Naive B cell (primary cell): ENCODE measurements around the gene SERPIND1. TPM values are rescaled to one million over a fixed set of nuclear protein-coding genes. Genes with fewer than 3 reads are reported as not detected.
"Not testable (repeated sequence)": the region's sequence is repeated elsewhere in the genome, so short reads cannot be mapped to it uniquely, and the experiment has no call there.

Experiments
- ATAC-seq, 2 donors: fragments of 150-1000 bp; cut with Tn5 transposase; 2 replicates each; pipeline ENCODE4 v1.10.0; 2021; ENCODE audit warnings: low read depth in 2 of 2, mild to moderate bottlenecking in 2 of 2, moderate library complexity in 2 of 2
- DNase-seq: peaks from one replicate; pipeline ENCODE4 v3.0.0; 2022
- H3K27ac Mint-ChIP-seq, 6 donors: one replicate each; pipeline ENCODE4 v1.8.0; 2020 to 2022; ENCODE audit warnings: mild to moderate bottlenecking in 6 of 6, mixed read lengths in 6 of 6, moderate library complexity in 5 of 6, inconsistent platforms in 2 of 6
- H3K27me3 Mint-ChIP-seq, 3 donors: one replicate each; pipeline ENCODE4 v1.8.0; 2021 to 2022; ENCODE audit warnings: mixed read lengths in 3 of 3, mild to moderate bottlenecking in 1 of 3
- H3K36me3 Mint-ChIP-seq, 2 donors: one replicate each; pipeline ENCODE4 v1.8.0; 2020 to 2022; ENCODE audit warnings: mixed read lengths in 2 of 2, inconsistent platforms in 1 of 2, mild to moderate bottlenecking in 1 of 2
- H3K4me1 Mint-ChIP-seq, 3 donors: one replicate each; pipeline ENCODE4 v1.8.0; 2020 to 2022; ENCODE audit warnings: mixed read lengths in 3 of 3, inconsistent platforms in 1 of 3, mild to moderate bottlenecking in 1 of 3, moderate library complexity in 1 of 3
- H3K4me3 Mint-ChIP-seq, 8 donors: one replicate each; pipeline ENCODE4 v1.8.0; 2020 to 2022; ENCODE audit warnings: mild to moderate bottlenecking in 8 of 8, mixed read lengths in 8 of 8, moderate library complexity in 8 of 8, inconsistent platforms in 2 of 8
- H3K9me3 Mint-ChIP-seq, 7 donors: one replicate each; pipeline ENCODE4 v1.8.0; 2020 to 2022; ENCODE audit warnings: mixed read lengths in 7 of 7, mild to moderate bottlenecking in 5 of 7, inconsistent platforms in 2 of 7, moderate library complexity in 1 of 7
- polyA plus RNA-seq, 6 donors: library from polyadenylated mRNA; unstranded; fragments of 300-500 nt; fragmentation: Illumina TruSeq; gene quantifications; one replicate each; pipeline ENCODE4 v1.2.3, GENCODE V29; 2021; ENCODE audit warnings: low read depth in 6 of 6

The SERPIND1 gene
- polyA plus RNA-seq, 6 donors from 2014 or later: 0.13 to 0.27 (median 0.24) TPM; not detected in 2

DNA sequence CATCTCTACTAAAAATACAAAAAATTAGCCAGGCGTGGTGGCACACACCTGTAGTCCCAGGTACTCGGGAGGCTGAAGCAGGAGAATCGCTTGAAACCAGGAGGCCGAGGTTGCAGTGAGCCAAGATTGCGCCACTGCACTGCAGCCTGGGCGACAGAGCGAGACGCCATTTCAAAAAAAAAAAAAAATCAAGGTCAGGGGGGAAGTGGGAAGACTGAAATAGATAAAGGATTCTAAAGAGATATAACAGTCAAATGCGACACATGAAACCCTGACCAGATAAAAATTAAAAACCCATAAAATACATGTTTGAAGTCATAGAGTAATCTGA is 4.5 kb upstream of the SERPIND1 start:
- not testable (repeated sequence) for H3K27me3 Mint-ChIP-seq, H3K4me3 Mint-ChIP-seq, ATAC-seq, DNase-seq, H3K27ac Mint-ChIP-seq, H3K9me3 Mint-ChIP-seq
- peaks cover 14 to 15% of the 10 kb centered on the region in 2 donors for H3K36me3 Mint-ChIP-seq
- peaks cover 0 to 13% (median 6%) of the 10 kb centered on the region in 3 donors for H3K4me1 Mint-ChIP-seq

GRCh38 chr22:20771918-20772625 is 1.8 kb upstream of the SERPIND1 start:
- DNase-seq: no peak
- Mint-ChIP-seq H3K4me3 (no peak overlapping the region), H3K27ac (peak overlapping the region in 2 of 6 donors; percentile 57 to 70), H3K4me1 (peaks cover 0 to 8% (median 6%) of the 10 kb centered on the region in 3 donors), H3K36me3 (no peaks in the 10 kb centered on the region), H3K9me3 (peaks cover 0 to 4% (median 0%) of the 10 kb centered on the region in 7 donors), H3K27me3 (no peaks in the 10 kb centered on the region)
- ATAC-seq: no peak

GRCh38 chr22:20774882-20775281 is 969 bp downstream of the SERPIND1 start:
- ATAC-seq (no peak), DNase-seq (no peak)
- Mint-ChIP-seq H3K9me3 (no peaks in the 10 kb centered on the region), H3K4me3 (no peak overlapping the region), H3K27ac (no peak overlapping the region), H3K27me3 (no peaks in the 10 kb centered on the region), H3K36me3 (peaks cover 0 to 14% of the 10 kb centered on the region in 2 donors), H3K4me1 (peaks cover 0 to 1% (median 0%) of the 10 kb centered on the region in 3 donors)

DNA sequence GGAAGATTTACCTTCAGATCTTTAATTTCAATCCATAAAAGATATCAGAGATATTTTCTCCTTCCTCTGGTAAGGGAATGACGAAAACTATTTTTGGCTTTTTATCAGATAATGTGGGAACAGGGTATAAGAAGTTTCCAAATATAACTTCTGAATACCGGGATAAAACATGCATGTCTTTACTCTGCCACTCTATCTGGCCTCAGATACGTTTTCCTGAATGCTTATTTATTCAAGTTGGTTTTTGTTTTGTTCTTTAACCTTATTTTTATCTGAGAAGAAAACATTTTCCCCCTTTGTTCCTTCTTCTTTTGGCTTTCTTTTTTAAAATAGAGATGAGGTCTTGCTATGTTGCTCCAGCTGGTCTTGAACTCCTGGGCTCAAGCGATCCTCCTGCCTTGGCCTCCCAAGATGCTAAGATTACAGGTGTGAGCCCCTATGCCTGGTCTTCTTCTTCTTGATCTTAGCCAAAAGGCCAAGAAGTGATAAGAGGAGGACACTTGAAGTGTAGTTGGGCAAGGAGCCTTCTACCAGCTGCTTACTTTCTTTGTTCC is 1.5 kb downstream of the SERPIND1 start:
- H3K36me3 Mint-ChIP-seq: peaks cover 0 to 14% of the 10 kb centered on the region in 2 donors
- ATAC-seq: no peak
- no peak for DNase-seq
- H3K4me3 Mint-ChIP-seq: no peak overlapping the region
- no peaks in the 10 kb centered on the region for H3K27me3 Mint-ChIP-seq
- no peaks in the 10 kb centered on the region for H3K4me1 Mint-ChIP-seq
- no peaks in the 10 kb centered on the region for H3K9me3 Mint-ChIP-seq
- no peak overlapping the region for H3K27ac Mint-ChIP-seq

DNA sequence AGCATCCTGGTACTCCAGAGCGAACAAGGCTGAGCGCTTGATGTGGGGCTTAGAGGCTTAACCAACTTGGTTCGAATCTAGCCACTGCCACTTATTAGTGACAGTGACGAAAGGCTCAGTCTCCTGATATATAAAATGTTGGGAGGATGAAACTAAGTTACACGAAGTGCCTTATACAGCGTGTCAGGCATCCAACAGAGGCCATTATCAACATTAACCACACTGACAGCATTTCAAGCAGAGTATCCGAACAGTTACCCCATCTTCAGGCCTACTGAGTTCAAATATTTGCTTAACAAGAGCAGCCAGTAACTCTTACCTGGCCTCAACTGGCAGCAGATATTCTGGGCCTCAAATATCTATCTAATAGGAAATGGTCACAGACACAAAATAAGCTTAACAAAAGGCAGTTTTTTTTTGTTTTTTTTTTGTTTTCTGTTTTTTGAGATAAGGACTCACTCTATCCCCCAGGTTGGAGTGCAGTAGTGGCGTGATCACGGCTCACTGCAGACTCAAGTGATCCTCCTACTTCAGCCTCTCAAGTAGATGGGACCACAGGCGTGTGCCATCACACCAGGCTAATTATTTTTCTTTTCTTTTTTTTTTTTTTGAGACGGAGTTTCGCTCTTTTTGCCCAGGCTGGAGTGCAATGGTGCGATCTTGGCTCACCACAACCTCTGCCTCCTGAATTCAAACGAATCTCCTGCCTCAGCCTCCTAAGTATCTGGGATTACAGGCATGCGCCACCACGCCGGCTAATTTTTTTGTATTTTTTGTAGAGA is 2.9 kb downstream of the SERPIND1 start:
- DNase-seq: no peak
- H3K4me1 Mint-ChIP-seq: no peaks in the 10 kb centered on the region
- peak overlapping the region in 1 of 8 donors; percentile 29 for H3K4me3 Mint-ChIP-seq
- H3K36me3 Mint-ChIP-seq: peaks cover 0 to 14% of the 10 kb centered on the region in 2 donors
- no peaks in the 10 kb centered on the region for H3K27me3 Mint-ChIP-seq
- H3K9me3 Mint-ChIP-seq: no peaks in the 10 kb centered on the region
- H3K27ac Mint-ChIP-seq: peak overlapping the region in 1 of 6 donors; percentile 71
- no peak for ATAC-seq

DNA sequence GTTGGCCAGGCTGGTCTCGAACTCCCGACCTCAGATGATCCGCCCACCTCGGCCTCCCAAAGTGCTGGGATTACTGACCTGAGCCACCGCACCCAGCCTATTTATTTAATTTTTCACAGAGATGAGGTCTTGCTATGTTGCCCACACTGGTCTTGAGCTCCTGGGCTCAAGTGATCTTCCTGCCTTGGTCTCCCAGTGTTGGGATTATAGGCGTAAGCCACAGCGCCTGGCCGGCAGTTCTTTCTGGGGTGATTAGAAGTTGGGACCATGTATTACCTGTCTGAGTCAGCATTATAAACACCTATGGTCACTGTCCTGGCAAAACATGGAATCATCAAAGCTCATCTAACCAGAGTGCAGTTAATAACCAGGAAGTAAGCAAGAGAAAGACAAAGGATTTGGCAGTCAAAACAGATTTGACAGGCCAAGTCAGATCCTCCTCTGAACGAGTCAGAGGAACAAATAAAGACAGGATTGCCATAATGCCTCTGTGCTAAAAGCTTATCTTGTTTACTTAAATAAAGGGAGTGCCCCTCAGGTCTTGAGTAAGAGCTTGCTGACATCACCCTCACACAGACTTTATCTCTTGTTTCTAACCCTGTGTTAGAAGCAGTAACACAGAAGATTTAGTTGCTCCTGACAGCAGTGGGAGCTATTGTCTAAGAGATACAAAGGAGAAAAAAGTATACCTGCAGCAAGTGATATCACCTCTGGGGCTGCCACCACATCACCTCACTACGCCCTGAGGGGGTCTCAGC is 3.7 kb downstream of the SERPIND1 start:
- Mint-ChIP-seq H3K27ac (peak overlapping the region in 1 of 6 donors; percentile 71), H3K27me3 (no peaks in the 10 kb centered on the region), H3K4me1 (no peaks in the 10 kb centered on the region), H3K9me3 (no peaks in the 10 kb centered on the region), H3K36me3 (peaks cover 0 to 14% of the 10 kb centered on the region in 2 donors), H3K4me3 (no peak overlapping the region)
- ATAC-seq (no peak), DNase-seq (no peak)

GRCh38 chr22:20779014-20779817 is 5.3 kb downstream of the SERPIND1 start:
- Mint-ChIP-seq H3K27ac (no peak overlapping the region), H3K36me3 (peaks cover 0 to 14% of the 10 kb centered on the region in 2 donors), H3K4me3 (no peak overlapping the region), H3K4me1 (peaks cover 0 to 11% (median 8%) of the 10 kb centered on the region in 3 donors), H3K9me3 (no peaks in the 10 kb centered on the region), H3K27me3 (no peaks in the 10 kb centered on the region)
- ATAC-seq: no peak
- no peak for DNase-seq

- ATAC-seq: no peak
- H3K4me3 Mint-ChIP-seq: no peak overlapping the region
- no peak for DNase-seq
- H3K27me3 Mint-ChIP-seq: no peaks in the 10 kb centered on the region
- peaks cover 0 to 14% of the 10 kb centered on the region in 2 donors for H3K36me3 Mint-ChIP-seq
- no peaks in the 10 kb centered on the region for H3K9me3 Mint-ChIP-seq
- H3K27ac Mint-ChIP-seq: peak overlapping the region in 1 of 6 donors; percentile 47
- H3K4me1 Mint-ChIP-seq: peaks cover 3 to 16% (median 12%) of the 10 kb centered on the region in 3 donors
Measured at GRCh38 chr22:20779818-20780158, 5.9 kb downstream of the SERPIND1 start.

- ATAC-seq (no peak), DNase-seq (no peak)
- peaks cover 3 to 18% (median 12%) of the 10 kb centered on the region in 3 donors for H3K4me1 Mint-ChIP-seq
- H3K27ac Mint-ChIP-seq: peak overlapping the region in 1 of 6 donors; percentile 47
- no peak overlapping the region for H3K4me3 Mint-ChIP-seq
- H3K27me3 Mint-ChIP-seq: no peaks in the 10 kb centered on the region
- H3K9me3 Mint-ChIP-seq: no peaks in the 10 kb centered on the region
- peaks cover 0 to 14% of the 10 kb centered on the region in 2 donors for H3K36me3 Mint-ChIP-seq
Measured at GRCh38 chr22:20781272-20781990, 7.5 kb downstream of the SERPIND1 start.

DNA sequence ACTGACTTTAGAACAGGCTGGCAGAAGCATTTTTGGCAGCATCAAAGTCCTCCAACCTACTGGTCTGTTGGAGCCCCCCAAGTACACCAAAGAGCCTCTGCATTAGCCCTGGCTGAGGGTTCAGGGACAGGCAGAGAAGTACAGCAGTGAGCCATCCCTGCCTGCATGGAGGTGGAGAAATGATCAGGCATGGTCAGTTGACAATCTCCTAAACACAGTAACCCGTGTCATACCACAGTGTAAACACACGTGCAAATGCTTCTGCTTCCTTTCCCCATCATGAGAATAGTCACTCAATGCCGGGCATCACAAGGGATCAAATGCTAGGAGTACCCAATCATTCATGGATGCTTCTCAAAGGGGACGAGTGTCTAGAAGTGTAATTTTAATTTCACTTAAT is 8.2 kb downstream of the SERPIND1 start:
- DNase-seq: no peak
- no peaks in the 10 kb centered on the region for H3K27me3 Mint-ChIP-seq
- H3K4me3 Mint-ChIP-seq: no peak overlapping the region
- no peaks in the 10 kb centered on the region for H3K9me3 Mint-ChIP-seq
- H3K4me1 Mint-ChIP-seq: peaks cover 3 to 18% (median 12%) of the 10 kb centered on the region in 3 donors
- peaks cover 0 to 14% of the 10 kb centered on the region in 2 donors for H3K36me3 Mint-ChIP-seq
- no peak for ATAC-seq
- H3K27ac Mint-ChIP-seq: no peak overlapping the region

DNA sequence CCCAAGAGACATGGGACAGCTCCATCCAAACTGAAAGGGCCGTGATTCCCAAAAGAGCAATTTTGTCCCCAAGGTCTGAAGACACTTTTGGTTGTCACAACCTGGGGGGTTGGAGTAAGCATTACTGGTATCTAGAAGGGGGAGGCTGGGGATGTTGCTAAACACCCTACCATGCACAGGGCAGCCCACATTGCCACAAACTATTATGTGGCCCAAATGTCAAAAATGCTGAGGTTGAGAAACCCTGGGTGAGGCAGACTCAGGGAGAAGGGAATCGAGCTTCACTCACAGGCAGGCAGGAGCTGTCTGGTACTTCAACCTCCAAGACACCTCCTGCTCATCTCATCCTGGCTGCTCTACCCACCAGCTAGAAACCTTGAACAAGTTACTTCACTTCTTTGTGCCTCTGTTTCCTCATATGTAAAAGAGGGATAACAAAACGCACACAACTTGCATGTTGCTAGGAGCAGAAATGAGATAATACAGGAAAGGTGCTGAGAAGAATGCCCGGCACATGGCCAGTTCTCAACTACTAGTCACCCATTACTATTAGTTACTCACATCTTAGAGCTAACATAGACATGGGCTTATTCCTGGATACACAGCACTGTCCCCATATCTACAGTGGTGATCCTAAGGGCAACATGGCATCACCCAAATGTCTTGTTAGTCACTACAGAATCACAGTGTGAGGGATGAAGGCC is 8.8 kb downstream of the SERPIND1 start:
- no peak for ATAC-seq
- H3K36me3 Mint-ChIP-seq: peaks cover 0 to 14% of the 10 kb centered on the region in 2 donors
- DNase-seq: no peak
- no peaks in the 10 kb centered on the region for H3K27me3 Mint-ChIP-seq
- peaks cover 3 to 18% (median 12%) of the 10 kb centered on the region in 3 donors for H3K4me1 Mint-ChIP-seq
- H3K9me3 Mint-ChIP-seq: no peaks in the 10 kb centered on the region
- no peak overlapping the region for H3K4me3 Mint-ChIP-seq
- H3K27ac Mint-ChIP-seq: no peak overlapping the region

DNA sequence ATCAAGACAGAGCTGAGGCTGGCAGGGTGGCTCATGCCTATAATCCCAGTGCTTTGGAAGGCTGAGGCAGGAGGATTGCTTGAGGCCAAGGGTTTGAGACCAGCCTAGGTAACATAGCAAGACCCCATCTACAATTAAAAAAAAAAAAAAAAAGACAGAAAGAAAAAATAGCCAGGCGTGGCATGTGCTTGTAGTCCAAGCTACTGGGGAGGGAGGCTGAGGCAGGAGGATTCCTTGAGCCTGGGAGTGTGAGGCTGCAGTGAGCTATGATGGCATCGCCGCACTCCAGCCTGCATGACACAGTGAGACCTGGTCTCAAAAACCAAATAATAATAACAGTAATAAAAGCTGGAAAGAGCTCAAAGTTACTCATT is 9.4 kb downstream of the SERPIND1 start:
- ATAC-seq (no peak), DNase-seq (no peak)
- H3K36me3 Mint-ChIP-seq: peaks cover 0 to 15% of the 10 kb centered on the region in 2 donors
- H3K9me3 Mint-ChIP-seq: no peaks in the 10 kb centered on the region
- H3K27me3 Mint-ChIP-seq: no peaks in the 10 kb centered on the region
- peaks cover 3 to 18% (median 12%) of the 10 kb centered on the region in 3 donors for H3K4me1 Mint-ChIP-seq
- no peak overlapping the region for H3K4me3 Mint-ChIP-seq
- H3K27ac Mint-ChIP-seq: peak overlapping the region in 1 of 6 donors; percentile 81
